Astrocyte of the cerebellum (primary cell): ENCODE data around the gene RAB30.

Source experiments
- DNase-seq: peaks from one replicate; pipeline ENCODE4 v3.0.0-alpha.2; 2011; ENCODE audit warnings: low read depth
- H3K4me3 ChIP-seq: 2 replicates; pipeline ENCODE4 v1.5.1; 2011; ENCODE audit warnings: mild to moderate bottlenecking, low read depth, low read length, moderate library complexity
- in situ Hi-C: cut with HindIII; loops from 2 replicates; pipeline ENCODE4 v1.10.0; 2017; ENCODE audit warnings: low sequenced_read_pairs
- TF ChIP-seq, protein P1 (sequence below): IDR thresholded peaks from 2 replicates; pipeline ENCODE4 v1.5.1; 2012; ENCODE audit warnings: low read length, low read depth, moderate library complexity, mild to moderate bottlenecking; ENCODE audit errors: missing control alignments

The RAB30 gene

DNA sequence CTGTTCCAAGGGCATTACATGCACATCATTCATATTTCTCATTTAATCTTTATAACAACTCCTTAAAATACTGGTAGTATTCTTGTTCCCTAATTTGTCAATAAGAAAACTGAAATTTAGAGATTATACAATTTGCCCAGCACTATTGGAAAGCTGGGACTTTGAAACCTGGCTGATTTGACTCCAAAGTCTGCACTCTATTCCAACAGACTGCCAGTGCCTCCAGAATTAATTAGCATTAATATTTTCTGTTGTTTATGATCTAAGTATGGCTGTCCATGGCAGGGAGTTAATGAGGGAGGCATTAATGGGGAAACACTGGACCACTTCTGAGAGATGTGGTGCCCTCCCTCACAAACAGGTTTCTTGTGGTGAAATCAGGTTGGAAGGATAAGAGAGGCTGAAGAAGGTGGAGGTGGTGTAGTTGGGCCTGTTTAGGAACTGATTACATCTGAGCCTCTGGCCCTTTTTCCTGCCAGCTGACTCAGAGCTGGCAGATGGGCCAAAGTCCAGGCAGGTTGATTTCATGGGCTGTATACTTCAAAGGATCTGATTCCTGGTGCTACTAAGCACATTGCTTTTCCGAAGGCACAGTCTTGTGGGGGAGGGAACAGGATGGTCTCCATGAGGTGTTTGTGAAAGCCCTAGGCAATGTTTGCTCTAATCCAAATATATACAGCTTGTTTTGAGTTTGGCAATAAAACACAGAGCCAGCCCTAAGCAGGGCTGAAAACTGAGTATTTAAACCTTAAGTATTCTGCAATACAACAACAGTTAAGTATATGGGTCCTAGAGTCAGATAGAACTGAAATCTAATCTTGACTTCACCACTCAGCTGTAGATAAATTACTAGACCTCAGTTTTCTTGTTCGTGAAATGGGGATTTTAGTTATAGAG lies 21.0 kb upstream of the RAB30 start:
- no peak overlapping the region for H3K4me3 ChIP-seq
- in situ Hi-C loops, result no loop called here
- TF ChIP-seq, protein P1, sequence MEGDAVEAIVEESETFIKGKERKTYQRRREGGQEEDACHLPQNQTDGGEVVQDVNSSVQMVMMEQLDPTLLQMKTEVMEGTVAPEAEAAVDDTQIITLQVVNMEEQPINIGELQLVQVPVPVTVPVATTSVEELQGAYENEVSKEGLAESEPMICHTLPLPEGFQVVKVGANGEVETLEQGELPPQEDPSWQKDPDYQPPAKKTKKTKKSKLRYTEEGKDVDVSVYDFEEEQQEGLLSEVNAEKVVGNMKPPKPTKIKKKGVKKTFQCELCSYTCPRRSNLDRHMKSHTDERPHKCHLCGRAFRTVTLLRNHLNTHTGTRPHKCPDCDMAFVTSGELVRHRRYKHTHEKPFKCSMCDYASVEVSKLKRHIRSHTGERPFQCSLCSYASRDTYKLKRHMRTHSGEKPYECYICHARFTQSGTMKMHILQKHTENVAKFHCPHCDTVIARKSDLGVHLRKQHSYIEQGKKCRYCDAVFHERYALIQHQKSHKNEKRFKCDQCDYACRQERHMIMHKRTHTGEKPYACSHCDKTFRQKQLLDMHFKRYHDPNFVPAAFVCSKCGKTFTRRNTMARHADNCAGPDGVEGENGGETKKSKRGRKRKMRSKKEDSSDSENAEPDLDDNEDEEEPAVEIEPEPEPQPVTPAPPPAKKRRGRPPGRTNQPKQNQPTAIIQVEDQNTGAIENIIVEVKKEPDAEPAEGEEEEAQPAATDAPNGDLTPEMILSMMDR, result no peak
- DNase-seq, result no peak

DNA sequence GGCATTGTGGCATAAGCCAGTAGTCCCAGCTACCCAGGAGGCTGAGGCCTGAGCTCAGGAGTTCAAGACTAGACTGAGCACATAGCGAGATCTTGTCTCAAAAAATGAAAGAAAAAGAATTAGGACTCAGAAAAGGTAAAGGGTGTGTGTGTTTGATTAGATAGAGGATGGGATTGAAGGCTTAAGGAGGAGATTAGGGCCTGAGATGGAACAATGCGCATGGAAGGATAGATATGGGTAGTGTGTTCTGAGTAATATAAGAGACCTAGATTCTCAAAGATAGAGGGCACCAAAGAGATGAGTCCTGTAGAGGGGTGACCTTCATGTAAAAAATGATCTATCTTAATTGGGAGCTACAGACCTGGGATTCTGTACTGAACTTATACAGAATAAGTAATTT lies 17.3 kb upstream of the RAB30 start:
- no peak for DNase-seq
- TF ChIP-seq, protein P1, result no peak
- no peak overlapping the region for H3K4me3 ChIP-seq
- in situ Hi-C loops, result no loop called here

DNA sequence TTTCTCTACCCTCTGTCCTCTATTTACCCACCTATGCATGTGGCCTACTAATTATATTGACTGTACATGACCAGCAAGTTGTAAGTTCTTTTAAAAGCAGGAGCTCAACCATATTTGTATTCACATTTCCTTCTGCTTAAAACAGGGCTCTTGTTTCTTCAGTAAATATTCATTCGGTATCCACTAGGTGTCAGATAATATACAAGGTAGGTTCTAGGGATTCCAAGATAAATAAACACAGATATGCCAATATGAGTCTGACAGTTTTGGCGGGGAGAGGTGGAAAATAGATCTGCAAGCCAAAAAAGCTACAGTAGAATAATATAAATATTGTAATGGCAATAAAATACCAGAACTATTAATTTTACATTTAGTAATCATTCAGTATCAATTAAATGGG lies 15.3 kb upstream of the RAB30 start:
- no peak overlapping the region for H3K4me3 ChIP-seq
- TF ChIP-seq, protein P1, result peak; percentile 4
- in situ Hi-C loops, result no loop called here
- no peak for DNase-seq

DNA sequence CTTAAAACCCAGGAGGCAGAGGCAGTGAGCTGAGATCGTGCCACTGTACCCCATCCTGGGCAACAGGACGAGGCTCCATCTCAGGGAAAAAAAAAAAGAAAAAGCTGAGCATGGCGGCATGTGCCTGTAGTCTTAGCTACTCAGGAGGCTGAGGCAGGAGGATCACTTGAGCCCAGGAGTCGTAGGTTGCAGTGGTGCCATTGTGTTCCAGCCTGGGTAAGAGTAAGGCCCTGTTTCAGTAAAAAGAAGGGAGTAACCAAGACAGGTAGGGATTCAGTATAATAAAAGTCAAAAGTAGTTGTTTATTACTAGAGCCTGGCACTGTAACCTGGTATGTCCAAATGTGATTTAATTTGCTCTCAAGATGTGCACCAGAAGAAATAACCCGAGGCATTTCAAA lies 8.1 kb upstream of the RAB30 start:
- no peak for DNase-seq
- H3K4me3 ChIP-seq, result no peak overlapping the region
- TF ChIP-seq, protein P1, result no peak
- in situ Hi-C loops, result no loop called here

DNA sequence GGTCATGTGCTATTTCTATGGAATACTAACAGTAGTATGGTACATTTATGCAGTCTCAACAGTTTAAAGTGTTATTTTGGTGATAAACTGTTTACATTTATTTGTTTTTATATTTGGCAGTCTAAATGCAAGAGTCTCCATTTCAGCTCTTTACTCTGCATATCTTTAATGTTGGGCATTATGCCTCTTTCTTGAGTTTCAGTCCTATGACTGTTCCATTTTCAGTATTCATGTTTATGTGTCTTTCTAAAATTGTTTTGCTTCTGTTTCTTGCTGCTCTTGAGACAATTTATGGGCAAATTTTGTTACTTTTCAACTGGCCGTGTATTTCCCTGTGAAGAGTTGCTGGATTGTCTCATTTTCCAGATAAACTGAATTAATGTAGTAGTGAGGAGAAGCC lies 6.6 kb upstream of the RAB30 start:
- in situ Hi-C loops, result no loop called here
- TF ChIP-seq, protein P1, result no peak
- no peak for DNase-seq
- H3K4me3 ChIP-seq, result no peak overlapping the region

DNA sequence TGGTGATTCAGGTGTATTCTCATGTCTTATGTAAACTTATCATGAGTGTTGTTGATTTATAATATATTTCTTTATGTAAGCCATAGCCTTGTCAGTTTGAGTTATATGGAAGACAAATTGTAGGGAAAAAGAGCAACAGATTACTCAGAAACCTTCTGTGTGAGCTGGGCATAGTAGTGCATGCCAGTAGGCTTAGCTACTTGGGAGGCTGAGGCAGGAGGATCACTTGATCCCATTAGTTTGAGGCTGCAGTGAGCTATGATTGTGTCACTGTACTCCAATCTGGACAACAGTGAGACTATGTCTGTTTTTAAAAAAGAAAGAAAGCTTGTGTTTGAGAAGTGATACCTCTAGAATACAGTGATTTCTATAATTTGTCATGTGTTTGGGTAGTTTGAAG lies 2.2 kb upstream of the RAB30 start:
- DNase-seq, result no peak
- TF ChIP-seq, protein P1, result no peak
- no peak overlapping the region for H3K4me3 ChIP-seq
- in situ Hi-C loops, result no loop called here
